Urinary bladder (tissue), 4 donors: ENCODE data around the gene GLCE. TPM values are rescaled to one million over a fixed set of nuclear protein-coding genes. Genes with fewer than 3 reads are reported as not detected.
A peak's percentile ranks its signal among the peaks of the same experiment; 100 is the strongest.

Experiments
- DNase-seq: peaks from one replicate; pipeline ENCODE4 v3.0.0-alpha.2; 2015; ENCODE audit errors: extremely low spot score
- H3K27ac ChIP-seq: one replicate; pipeline ENCODE4 v1.5.1; 2013; ENCODE audit warnings: low read depth, mild to moderate bottlenecking, moderate library complexity
- H3K36me3 ChIP-seq: one replicate; pipeline ENCODE4 v1.6.1; 2013; ENCODE audit warnings: mild to moderate bottlenecking, moderate library complexity; ENCODE audit not compliant: insufficient read depth
- H3K4me1 ChIP-seq: one replicate; pipeline ENCODE4 v1.6.1; 2013; ENCODE audit warnings: mild to moderate bottlenecking, moderate library complexity; ENCODE audit not compliant: insufficient read depth
- H3K4me3 ChIP-seq: one replicate; pipeline ENCODE4 v1.5.1; 2013; ENCODE audit warnings: low read depth, low read length
- WGBS: extraction: QIAGEN DNeasy Blood & Tissue Kit; methylation state at CpG from one replicate; pipeline ENCODE4 v1.1.7; 2013; 5-methylcytosine and 5-hydroxymethylcytosine counted together
- polyA plus RNA-seq: library from polyadenylated mRNA; stranded (reverse); fragments of 200-250 nt; gene quantifications from one replicate; pipeline ENCODE4 v1.2.3, GENCODE V29; 2013
- total RNA-seq: library from RNA; depleted of rRNA; stranded (reverse); fragments of >200 nt; gene quantifications from one replicate; pipeline ENCODE4 v1.2.3, GENCODE V29; 2014
- donor health status: healthy with polysubstance abuse.
- donor health status: healthy.

GLCE gene
- total and polyA plus RNA-seq, 2 donors, result 9.6 to 44.4 TPM

DNA sequence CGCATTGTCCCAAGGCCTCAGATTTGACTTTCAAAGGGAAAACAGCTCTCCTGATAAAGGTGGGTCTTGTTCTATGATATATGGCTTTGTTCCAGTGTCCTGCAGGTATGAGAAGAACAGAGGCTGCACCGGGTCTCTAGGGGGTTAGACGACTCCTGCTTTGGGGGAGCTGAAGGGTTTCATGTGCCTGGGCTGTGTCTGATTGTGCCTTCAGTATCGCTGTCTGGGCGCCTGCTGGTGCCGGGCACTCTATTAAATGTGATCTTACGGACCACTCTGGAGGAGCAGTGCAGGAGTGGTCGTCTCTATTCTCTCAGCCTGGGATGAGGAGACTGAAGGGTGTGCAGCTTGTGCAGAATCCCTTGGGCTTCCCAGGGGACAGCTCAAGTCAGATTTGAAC is 154.3 kb downstream of the GLCE start:
- Histone ChIP-seq H3K36me3 (no peaks in the 10 kb centered on the region), H3K27ac (no peak overlapping the region), H3K4me1 (no peaks in the 10 kb centered on the region), H3K4me3 (no peak overlapping the region)
- WGBS, result 90% methylated on average over 8 of the region's 8 CpGs
- DNase-seq, result no peak

DNA sequence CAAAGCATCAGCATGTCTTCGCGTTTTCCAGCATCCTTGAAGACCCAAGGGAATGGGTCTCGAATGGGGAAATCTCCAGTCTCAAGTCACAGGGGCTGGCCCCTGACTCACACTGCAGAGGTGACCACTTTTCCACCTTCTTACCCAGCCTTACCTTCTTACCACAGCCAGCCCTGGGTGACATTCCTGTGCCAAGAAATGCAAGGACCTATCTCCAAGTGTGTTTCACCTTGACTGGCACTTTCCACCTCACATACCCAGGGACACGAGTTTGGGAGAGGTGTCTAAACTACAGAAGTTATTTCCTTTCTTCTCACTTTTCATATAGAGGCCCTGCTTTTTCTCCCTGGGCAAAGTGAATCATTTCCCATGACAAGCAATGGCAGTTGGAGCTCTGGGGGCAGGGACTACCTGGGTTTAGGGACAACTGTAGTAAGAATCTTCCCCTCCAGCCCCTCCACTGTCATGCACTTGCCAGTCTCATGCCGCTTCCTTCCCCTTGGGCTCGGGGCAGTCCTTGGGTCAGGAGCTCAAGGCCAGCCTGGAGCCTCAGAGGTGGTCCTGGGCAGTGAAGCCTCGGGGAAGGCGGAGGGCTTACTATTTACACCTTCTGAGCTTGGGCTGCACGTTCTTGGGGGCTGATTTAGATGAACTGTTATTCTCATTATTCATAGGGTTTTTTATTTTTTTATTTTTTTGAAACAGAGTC is 155.1 kb downstream of the GLCE start:
- H3K4me1 ChIP-seq, result no peaks in the 10 kb centered on the region
- no peak overlapping the region for H3K4me3 ChIP-seq
- H3K27ac ChIP-seq, result no peak overlapping the region
- 85% methylated on average over 9 of the region's 9 CpGs for WGBS
- no peak for DNase-seq
- H3K36me3 ChIP-seq, result no peaks in the 10 kb centered on the region

DNA sequence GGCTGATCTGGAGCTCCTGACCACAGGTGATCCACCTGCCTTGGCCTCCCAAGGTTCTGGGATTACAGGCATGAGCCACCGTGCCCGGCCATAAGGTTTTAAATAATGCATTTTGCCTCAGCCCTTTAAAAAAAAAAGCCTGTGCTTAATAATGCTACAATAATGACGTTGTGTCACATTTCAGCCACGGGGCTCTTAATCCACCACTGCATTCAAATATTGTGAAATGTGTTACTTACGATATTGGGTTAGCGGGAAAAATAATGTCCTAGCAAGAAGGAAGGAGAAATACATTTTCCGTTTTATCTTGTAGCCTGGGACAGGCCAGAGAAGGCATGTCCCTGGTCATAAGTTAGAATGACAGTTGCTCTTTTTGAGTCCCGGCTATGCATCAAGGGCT is 155.9 kb downstream of the GLCE start:
- Histone ChIP-seq H3K4me3 (no peak overlapping the region), H3K36me3 (no peaks in the 10 kb centered on the region), H3K4me1 (no peaks in the 10 kb centered on the region), H3K27ac (no peak overlapping the region)
- DNase-seq, result no peak
- 90% methylated on average over 8 of the region's 8 CpGs for WGBS

DNA sequence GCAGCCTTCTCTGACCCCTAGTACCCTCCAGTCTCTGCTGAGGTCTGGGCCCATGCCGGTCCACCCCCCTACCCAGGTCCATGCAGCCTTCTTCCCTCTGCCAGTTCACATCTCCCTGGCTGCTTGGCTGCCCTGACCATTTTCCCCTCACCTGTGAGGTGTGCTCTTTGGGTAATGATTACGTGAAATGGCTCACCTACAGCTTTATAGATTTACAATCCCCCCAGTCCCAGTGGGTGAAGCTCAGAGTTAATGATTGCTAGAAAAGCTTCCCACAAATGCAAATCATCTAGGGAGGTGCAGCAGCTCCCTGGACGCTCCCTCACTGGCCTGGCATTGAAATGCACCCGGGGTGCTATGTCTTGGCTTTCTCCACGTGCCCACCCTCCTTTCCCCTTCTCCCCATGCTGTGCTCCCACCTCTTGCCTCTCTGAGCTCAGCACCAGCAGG is 157.0 kb downstream of the GLCE start:
- WGBS, result 68% methylated on average over 5 of the region's 5 CpGs
- Histone ChIP-seq H3K36me3 (no peaks in the 10 kb centered on the region), H3K27ac (no peak overlapping the region), H3K4me3 (no peak overlapping the region), H3K4me1 (no peaks in the 10 kb centered on the region)
- no peak for DNase-seq

DNA sequence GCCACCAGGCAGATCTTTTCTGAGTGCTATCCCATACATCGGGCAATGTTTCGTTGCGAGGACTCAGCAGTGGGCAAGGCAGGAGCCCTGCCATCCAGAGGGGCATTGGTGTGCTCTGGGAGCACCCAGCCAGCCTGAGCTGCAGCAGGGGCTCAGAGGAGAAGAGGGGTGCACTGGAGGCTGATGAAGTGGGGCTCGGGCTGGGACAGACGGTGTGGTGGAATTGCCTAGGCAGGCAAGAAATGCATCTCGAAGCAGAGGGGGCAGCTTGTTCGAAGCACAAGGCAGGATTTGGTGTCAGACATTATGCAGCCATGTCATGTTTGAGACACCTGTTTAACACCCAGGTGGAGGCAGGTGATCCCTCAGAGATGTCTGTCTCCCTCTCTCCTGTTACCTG is 157.6 kb downstream of the GLCE start:
- DNase-seq, result no peak
- no peak overlapping the region for H3K27ac ChIP-seq
- WGBS, result 93% methylated on average over 7 of the region's 7 CpGs

DNA sequence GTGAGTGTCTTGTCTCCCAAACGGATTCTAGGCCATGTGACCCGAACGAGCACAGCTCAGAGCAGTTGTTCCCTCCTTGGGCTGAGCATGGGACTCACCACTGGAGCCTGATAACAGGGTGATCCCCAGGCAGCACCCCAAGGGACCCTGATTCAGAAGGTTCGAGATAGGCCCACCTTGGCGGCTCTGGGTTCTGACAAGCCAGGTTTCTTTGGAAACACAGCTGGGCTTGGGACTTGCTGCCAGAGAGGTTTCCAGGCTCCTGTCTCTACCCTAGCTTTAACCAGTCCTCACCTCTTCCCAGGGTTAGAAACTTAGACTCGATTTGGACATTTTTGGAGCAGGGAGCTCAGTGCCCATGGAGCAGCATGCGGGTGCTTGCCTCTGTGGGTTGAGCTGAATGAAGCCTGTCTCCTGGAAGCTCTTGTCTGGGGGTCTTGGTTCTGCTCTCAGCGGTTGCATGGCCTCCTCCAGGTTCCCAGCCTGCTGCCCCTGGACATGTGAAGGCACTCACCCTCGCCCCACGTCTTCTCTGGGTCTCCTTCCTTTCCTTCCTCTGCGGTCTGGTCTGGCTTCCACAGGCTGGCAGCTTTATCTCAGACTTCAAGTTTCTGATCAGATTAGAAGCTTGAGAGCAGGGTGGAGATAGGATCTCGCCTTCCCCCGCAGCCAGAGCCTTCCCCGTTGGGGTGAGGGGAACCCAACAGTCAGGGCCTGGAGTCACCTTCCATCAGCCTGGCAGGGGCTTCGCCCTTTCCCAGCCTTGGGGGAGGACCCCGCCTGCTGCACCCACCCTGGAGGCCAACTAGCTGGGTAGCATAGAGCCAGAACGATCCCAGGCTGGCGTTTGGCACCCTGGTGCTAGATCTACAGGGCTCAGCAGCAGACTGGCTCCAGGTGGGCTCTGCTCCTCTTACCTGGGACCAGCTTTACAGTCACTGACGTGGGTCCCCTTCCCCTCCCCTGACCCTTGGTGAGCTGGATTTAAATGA is 159.2 kb downstream of the GLCE start:
- H3K27ac ChIP-seq, result no peak overlapping the region
- H3K36me3 ChIP-seq, result no peaks in the 10 kb centered on the region
- no peak overlapping the region for H3K4me3 ChIP-seq
- DNase-seq, result no peak
- 77% methylated on average over 19 of the region's 19 CpGs for WGBS
- no peaks in the 10 kb centered on the region for H3K4me1 ChIP-seq

More for the DNA sequence above, 157.6 kb downstream of the GLCE start:
- Histone ChIP-seq H3K4me1 (no peaks in the 10 kb centered on the region), H3K4me3 (no peak overlapping the region), H3K36me3 (no peaks in the 10 kb centered on the region)

DNA sequence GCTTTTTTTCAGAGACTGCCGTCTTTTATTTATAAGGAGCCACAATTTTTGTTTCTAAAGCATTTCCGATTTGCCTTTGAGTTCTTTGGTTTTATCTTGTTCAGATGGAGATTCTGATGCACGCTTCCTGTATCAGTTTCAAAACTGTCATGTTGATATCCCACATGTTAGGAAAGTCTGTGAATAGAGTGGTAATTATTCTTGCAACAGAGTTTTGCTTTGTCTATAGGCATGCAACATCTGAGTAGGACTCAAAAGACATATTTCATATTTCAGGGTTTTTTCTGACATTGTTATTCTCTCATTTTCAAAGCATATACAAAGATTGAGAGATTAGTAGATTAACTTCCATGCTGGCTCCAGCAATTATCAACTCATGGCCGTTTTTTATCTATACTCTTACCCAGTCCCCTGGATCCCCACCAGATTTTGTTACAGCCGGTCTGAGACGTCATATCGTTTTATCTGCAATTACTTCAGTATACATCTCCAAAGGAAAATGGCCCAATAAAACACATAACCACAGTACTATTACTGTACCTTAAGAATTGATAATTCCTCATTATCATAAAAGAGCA is 160.6 kb downstream of the GLCE start:
- 41% methylated on average over 7 of the region's 7 CpGs for WGBS
- H3K36me3 ChIP-seq, result no peaks in the 10 kb centered on the region
- no peak overlapping the region for H3K27ac ChIP-seq
- peak; percentile 18 for DNase-seq
- H3K4me3 ChIP-seq, result no peak overlapping the region
- no peaks in the 10 kb centered on the region for H3K4me1 ChIP-seq

Other genes starting within 250 kb of the GLCE start
- 1.2 TPM for gene SPESP1, start 230.1 kb upstream of the GLCE start, total RNA-seq
- 5.7 TPM for gene SPESP1, start 230.1 kb upstream of the GLCE start, polyA plus RNA-seq
- gene NOX5, start 145.9 kb upstream of the GLCE start, total RNA-seq, result 0.16 TPM
- gene NOX5, start 145.9 kb upstream of the GLCE start, polyA plus RNA-seq, result 0.19 TPM
- 2.6 TPM for gene PAQR5, start 138.3 kb downstream of the GLCE start, total RNA-seq
- gene PAQR5, start 138.3 kb downstream of the GLCE start, polyA plus RNA-seq, result 1.7 TPM